Stimulated activated CD4-positive, alpha-beta T cell treated with anti-CD3 and anti-CD28 coated beads, Interleukin-12 subunit alpha, Interleukin-12 subunit beta, amount 100 ng/mL, for 48 hours (primary cell): Measurements from ENCODE around the gene SMOC2.

Source experiments
- DNase-seq, 3 donors: peaks; one replicate each; pipeline ENCODE4 v3.0.0-alpha.2; 2020; ENCODE audit warnings: low read depth in 2 of 3, low spot score in 1 of 3

The SMOC2 gene

DNA sequence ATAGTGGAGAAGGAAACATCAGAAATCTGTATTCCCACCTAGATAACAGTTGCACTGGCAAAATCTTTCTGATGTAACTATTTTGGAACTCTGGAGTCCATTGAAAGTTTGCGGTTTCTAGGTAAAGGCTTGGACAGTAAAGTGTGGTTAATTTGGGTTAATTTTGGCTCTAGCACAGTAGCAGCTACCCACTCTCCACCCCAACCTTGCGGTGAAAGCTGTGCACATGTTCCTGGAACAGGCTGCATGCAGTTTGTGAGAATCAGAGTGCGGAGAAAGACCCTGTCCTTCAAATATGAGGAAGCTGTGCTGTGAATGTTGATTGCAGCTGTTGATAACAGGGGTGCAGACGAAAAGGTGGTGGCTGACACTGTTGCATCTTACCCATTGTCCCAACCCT is 38.4 kb downstream of the SMOC2 start:
- no peak for DNase-seq

DNA sequence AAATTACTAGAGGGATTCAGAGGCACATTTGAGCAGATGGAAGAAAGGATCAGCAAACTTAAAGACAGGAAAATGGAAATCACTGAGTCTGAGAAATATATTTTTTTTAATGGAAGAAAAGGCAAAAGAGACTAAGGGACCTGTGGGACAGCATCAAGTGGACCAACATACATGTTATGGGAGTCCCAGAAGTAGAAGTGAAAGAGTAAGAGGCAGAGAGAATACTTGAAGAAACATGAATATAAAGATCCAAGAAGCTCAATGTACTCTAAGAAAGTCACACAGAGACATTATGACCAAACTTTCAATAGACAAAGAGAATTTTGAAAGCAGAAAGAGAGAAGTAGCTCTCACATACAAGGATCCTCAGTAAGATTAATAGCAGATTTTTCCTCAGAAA is 39.5 kb downstream of the SMOC2 start:
- no peak for DNase-seq

DNA sequence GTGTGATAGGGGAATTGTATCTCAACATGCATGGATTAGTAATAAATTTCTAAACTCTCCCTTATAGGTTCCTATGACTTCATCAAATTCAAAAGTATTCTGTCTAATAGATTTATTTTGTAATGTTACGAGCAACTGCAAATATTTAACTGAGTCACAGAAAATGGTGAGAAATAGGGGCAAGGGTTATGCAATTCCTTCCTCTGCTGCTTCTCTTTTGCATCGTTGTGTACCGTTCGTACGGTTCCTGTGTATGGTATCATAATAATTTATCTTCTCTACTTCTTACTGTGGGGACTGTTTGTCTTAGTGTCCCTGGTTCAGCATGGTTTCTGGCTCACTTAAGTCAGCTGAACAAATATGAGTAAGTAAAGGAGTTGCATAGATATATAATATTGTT is 44.8 kb downstream of the SMOC2 start:
- no peak for DNase-seq

DNA sequence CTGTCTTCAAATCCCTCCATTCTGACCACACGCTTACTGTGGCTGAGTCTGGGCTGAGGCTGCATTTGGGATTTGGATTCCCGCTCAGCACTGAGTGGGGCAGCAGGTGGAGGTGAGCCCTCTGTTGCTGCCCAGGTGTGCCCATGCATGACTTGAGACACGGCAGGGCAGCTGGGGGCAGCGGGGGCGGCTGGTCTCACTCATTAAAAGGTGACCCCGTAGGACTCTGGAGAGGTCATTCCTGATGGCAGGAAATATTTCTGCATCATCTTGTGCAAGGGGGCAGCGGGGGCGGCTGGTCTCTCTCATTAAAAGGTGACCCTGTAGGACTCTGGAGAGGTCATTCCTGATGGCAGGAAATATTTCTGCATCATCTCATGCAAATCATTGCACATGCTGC is 49.8 kb downstream of the SMOC2 start:
- no peak for DNase-seq

DNA sequence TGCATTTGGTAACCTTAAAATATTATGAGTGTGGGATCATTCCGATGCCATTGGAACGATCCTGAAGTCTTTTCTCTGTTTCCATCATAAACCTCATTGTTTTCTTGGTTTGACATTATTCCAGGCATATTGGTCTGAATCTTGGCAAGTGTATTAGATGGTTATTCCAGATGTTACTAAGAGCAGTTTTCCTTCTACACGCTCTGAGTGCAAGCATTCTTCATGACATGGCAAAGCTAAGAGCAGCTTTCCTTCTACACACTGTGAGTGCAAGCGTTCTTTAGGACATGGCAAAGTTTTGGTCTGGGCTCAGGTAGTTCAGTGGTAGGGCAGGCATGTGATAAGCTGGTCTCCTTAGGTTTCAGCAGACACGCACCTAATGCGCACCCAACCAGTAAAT is 53.0 kb downstream of the SMOC2 start:
- DNase-seq, result no peak

DNA sequence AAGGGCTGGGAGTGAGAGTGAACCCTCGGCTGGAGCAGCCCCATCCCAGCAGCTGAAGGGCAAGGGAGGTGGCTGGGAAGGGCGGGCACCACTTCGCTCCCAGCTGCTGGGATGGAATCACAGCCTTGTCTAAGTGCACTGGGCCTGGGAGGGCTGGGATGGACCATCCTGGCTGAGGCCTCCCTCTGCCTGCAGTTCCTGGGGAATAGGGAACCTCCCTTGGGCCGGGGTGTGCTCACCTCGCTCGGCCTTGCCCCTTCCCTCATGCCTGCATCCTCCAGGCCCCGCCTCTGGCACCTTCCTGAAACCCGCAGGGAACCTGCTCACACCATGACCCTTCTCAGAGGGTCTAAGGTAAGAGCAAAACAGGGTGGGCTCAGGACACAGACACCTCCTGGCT is 53.7 kb downstream of the SMOC2 start:
- no peak for DNase-seq

DNA sequence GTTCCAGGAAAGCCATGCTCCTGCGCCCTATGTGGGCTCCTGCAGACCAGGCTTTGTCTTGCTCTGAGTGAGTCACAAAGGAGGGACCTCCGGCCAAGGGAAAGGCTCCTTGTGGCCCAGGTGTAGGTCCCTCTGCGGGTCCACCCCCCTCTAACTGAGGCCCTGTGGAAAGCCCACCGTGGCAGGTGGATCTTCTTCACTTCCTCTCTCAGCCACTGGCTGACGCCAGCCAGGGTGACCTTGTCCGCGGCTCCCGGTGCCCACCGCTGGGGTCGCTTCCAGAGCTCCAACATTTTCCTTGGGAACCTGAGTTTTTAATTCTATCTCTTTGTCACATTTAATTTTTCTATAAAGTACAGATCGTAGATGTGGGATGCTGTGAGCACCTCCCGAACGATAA is 54.1 kb downstream of the SMOC2 start:
- no peak for DNase-seq

DNA sequence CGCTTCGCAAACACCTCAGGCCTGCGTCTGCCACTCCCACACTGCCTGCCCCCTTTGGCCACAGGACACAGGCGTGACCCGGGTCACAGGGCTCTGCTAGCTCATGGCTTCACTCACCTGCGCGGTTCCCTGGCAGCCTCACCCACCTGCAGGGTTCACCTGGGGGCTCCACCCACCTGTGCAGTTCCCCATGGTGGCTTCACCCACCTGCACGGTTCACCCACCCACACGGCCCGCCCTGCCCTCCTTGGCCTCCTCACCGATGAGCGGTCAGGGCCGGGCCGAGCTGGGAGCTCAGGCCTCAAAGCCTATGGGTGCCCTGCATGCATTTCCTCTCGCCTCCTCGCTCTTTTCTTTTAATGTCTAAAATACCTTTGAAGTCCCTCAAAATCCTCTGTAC is 54.7 kb downstream of the SMOC2 start:
- DNase-seq, result no peak

DNA sequence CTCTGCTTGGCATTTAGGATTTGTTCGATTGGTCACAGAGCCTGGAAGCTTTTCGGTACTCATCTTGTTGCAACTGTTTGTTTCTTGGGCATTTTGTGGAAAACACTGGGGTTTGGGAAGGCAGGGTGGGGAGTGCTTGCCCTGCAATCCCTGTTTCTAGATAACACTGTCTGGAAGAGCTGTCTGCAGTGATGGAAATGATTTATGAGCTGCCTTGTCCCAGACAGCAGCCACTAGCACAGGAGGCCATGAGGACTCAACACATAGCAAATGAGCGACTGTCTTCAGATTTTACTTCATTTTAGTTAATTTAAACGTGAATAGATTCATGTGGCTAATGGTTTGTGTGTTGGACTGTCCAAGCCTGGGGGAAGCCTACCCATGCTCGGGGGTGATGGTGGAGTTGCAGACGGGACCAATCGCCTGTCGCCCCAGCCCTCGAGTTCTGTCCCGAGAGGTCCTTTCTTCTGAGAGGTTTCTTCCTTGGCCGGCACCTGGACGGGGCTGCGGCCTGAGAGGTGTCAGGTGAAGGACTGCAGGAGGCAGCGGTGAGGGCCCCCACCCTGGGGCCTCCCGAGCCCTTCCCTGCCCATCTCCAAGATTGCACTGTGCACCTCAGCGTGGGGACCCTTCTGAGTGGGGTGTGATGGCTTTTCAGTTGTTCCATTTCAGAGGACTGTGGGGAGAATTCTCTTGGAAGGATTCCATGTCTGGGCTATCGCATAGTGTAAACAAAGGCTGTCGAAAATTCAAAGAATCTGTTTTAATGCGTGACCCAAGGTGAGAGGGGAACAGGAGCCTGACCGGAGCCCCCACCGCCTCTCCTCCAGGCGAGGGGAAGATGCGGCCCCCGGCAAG is 55.4 kb downstream of the SMOC2 start:
- DNase-seq, result no peak

DNA sequence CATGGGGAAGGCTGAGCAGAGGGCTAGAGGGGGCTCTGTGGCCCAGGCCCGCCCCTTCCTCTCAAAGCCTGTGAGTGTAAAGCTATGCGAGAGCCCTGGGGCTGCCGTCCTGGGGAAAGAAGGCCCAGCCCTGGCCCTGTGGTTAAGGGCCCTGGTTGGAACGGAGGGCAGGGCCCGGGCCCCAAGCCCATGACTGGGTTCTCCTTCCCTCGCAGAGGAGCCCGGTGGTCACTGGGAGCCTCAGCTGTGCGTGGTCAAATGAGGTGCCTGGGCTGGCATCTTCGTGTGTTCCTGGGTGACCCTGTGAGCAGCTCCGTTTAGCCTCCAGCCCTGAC is 56.0 kb downstream of the SMOC2 start:
- DNase-seq, result no peak

DNA sequence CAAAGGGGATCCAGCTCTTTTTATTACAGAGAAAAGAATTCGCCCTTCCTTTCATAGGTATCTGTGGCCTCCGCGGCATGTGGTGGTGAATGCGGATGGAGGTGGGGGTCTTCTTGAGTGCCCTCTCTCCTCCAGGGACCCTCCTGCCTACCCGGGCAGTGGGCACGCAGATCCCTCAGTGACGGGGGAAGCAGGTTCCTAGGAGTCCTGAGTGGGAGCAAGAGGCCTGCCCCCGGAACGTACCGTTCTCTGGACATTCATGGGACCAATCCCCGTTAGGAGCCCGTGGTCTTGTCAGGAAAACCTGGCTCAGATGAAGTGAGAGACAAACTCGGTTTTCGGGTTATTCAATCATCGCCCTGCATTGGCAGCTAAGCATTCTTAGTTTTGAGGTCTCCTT is 56.4 kb downstream of the SMOC2 start:
- no peak for DNase-seq

DNA sequence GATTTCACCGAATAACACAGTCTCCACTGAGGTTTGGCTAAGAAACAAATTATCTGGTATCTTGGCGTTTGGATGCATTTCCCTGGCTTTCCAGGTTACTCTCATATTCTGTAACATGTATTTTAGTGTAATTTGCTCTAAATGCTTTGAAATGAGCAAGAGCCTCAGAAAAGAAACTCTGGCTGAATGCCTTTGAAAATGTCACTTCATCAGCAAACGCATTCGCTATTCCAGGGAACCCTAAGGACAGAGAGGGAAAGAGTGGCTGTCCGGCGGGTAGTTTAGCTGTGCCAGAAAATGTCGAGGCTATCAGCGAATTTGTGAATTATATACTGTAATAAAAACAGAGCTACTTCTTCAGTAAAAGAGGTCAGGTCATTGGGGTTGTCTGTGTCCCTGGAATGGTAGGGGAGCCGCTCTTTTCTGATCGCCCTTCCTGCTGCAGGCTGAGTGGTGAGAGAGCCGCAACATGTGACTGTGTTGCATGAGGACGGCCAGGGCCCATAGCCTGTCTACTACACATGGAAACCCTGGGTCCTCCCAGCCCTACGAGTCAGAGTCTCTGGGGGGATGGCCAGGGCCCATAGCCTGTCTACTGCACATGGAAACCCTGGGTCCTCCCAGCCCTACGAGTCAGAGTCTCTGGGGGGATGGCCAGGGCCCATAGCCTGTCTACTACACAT is 57.3 kb downstream of the SMOC2 start:
- no peak for DNase-seq

DNA sequence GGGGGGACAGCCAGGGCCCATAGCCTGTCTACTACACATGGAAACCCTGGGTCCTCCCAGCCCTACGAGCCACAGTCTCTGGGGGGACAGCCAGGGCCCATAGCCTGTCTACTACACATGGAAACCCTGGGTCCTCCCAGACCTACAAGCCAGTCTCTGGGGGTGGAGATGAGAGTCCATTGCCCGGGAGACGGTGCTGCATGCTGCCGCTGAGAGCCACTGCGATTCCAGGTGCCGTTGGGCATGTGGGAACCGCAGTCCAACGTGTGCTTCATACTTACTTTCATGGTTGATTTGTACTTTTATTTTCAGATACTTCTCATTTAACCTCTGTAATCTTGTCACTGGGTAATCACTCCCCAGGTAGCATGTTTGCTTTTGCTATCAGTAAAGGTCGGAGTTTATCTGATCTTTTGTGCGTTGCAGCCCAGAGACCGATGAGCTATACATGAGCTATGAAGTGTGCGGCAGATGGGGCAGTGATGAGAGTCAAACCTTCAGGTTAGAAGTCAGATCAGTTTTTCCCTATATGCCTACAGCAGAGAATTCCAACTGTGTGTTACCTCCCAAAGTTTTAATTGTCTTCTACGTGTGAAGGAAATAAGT is 58.2 kb downstream of the SMOC2 start:
- no peak for DNase-seq

DNA sequence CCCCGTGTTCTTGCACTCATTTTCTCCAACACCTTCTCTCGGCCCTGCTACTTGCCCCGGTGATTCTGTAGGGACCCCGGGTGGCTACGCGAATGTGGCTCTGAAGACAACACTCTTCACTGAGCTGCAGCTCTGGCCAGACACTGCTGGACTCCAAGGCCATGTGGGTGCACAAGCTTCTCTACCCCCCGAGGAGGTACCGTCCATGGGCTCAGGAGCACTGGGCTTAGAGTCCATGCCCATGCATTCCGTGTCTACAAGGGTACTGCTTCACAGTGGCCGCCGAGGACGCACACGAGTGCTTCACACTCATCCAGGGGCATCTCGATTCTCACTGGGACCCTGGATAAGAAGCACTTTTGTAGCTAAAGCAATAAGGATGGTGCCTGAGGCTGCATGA is 59.5 kb downstream of the SMOC2 start:
- no peak for DNase-seq

DNA sequence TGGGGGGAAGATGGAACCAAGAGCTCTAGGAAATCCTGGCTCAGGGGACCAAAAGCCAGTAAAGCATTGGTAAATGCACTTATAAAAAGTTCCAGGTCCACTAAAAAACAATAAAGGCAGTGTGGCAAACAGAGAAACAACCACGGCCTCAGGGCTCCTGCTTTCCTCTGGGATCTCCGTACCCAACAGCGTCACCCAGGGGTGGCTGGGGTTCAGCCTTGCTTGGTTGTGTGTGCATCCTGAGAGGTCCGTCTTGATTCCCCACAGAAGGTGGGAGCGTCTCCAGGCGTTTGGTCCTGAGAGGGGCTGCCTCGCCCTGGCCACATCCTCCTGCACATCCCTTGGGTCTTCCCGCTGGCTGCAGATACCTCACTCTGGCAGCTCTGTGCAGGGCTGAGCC is 60.6 kb downstream of the SMOC2 start:
- DNase-seq, result no peak

DNA sequence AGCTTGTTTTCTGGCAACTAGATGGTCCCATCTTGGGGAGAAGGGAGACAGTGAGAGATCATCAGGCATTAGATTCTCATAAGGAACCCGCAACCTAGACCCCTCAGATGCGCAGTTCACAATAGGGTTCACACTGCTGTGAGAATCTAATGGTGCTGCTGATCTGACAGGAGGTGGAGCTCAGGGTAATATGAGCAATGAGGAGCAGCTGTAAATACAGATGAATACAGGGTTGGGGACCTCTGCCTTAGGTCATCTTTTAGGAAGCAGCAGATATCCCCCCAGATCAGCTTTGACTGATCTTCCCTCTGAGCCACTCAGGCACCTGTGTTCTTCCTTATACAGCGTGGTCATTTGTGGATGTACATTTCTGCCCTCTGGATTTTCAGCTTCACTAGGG is 63.4 kb downstream of the SMOC2 start:
- DNase-seq, result no peak

DNA sequence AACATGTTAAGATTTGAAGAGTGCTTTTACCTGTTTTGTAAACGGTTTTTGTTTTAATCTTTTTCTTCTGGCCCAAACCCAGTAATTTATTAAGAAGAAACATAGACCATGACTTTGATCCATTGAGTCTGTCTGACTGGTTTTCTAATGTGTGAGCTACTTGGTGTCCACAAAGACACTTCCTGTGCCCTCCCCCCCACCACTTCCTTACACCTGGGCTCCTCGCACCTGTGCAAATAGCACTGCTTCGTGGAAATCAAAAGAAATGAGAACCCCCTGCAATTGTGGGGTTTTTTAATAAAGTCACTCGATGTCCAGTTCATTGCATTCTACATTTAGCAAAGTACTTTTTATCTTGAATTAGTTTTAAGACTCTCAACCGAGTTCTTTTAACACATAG is 65.5 kb downstream of the SMOC2 start:
- DNase-seq, result no peak

DNA sequence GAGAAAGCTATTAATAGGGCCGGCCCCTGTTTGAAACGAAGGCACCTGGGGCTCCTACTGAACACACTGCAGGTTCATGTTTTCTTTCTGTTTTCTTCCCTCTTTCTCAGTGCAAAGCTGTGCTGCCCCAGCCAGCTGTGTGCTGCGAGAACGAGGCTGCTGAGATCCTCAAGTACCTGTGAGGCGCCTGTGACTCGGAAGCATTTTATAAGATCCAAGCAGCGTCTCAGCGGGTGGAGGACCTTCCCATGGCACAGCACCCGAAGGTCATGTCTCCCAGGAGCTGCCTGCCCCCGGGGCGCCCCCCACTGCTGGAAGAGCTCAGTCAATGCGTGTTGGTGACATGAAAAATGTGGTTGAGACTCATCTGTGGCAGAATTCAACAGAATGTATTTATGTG is 66.3 kb downstream of the SMOC2 start:
- DNase-seq, result no peak

DNA sequence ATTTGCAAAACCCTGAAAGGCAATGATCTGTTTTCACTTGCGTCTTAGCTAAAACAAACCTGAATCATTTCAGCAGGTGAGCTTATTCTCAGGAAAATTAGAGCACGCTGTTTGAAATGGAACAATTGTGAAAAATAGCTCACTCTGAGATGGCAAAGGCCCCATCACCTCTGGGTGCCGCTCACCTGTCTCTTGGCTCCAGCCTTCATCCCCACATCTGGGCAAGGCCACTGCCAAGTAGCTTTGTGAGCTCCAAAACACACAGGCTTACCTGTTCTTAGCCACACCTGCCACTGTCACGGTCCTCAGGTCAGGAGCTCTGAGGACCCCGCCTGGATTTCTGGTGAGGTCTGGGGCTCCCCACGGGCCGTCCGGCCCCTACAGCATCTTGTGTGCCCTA is 66.7 kb downstream of the SMOC2 start:
- DNase-seq, result no peak

DNA sequence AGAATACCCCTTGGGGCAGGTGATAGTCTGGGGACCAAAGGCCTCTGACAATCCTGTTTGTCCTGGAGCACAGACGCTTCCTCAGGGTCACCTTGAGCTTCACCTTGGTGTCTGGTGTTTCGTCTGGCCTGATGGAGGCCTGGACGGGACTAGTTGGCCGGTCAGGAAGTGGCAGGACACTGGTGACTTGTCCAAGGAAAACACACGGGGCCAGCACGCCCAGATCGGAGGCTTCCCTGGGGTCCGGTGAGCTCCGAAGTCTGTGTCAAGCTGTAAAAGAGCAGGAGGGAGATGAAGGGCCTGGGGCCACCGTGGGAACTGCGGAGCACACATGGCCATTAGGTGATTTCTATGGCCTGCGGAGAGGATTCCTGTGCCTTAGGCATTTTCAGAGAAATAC is 67.9 kb downstream of the SMOC2 start:
- DNase-seq, result no peak

DNA sequence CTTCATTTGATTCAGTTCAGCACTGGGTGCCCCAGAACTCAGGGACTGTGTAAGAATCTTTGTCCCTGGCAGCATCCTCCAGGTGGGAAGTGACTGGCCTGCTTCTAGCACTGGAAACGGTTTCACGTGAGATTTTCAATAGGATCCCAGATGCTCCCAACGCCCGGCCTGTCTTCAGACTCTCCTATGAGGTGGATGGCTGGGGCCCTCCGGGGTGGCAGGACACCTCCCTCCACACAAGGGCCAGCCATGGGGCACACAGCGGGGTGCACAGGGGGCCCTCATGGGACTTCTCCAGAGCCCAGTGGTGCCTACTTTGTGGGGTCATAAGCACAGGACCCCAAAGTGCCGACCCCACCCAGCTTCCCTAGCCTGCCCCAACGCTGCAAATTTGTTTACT is 72.8 kb downstream of the SMOC2 start:
- no peak for DNase-seq

DNA sequence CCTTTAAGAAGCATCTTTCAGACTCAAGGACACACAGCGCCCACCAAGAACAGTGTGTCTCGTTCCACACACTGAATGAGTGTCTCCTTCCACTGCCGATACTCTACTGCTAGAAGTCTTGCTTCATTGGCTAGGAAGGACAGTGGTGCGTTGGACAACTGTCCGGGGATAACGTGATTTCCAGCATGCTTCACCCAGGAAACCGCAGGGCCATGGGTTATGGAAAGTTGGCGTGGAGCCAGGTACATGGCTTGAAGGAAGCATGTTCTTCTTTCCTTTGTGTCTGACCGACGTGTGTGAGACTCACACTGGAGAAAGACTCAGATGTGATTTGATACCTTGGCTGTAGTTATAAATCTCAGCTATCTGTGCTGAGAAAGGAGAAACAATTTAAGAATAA is 73.2 kb downstream of the SMOC2 start:
- no peak for DNase-seq

DNA sequence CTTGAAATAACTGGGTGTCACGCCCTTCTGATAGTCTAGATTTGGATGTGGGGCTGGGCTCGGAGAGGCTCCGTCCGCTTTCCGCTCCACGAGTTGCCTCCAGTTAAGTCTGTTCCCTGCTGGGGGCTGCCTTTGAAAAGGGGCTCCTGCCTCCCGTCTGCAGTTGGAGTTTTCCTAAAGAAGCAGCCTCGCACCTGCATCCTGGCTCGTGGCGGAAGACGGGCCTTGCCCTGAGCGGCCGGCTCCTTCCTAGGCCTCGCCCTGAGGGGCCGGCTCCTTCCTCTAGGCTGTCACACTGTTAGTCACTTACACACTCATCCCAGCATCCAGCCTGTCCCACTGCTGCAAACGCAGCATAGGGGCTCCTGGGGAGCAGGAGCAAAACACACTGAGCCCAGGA is 74.4 kb downstream of the SMOC2 start:
- DNase-seq, result no peak
